ENCODE results near the gene PPM1D.
"Not testable (repeated sequence)": the region's sequence is repeated elsewhere in the genome, so short reads cannot be mapped to it uniquely, and the experiment has no call there.

PPM1D gene

GRCh38 chr17:60671482-60671881 is 71.5 kb downstream of the PPM1D start:
- DNase-seq (no peak), ATAC-seq (no peak)

- not testable (repeated sequence) for ATAC-seq
Observed at GRCh38 chr17:60674637-60675036, 74.6 kb downstream of the PPM1D start.

GRCh38 chr17:60675997-60676396 is 76.0 kb downstream of the PPM1D start:
- DNase-seq (no peak), ATAC-seq (no peak)

More at GRCh38 chr17:60674637-60675036, 74.6 kb downstream of the PPM1D start:
- DNase-seq, result not testable (repeated sequence)

GRCh38 chr17:60676758-60677307 is 76.8 kb downstream of the PPM1D start:
- ATAC-seq (no peak), DNase-seq (no peak)

- DNase-seq (peak; percentile 94), ATAC-seq (peak; percentile 99)
Observed at GRCh38 chr17:60677308-60678117, 77.5 kb downstream of the PPM1D start, which contains the start of gene BCAS3. Gene BCAS3, plus strand, starts transcription at chr17:60677851.

- DNase-seq (no peak), ATAC-seq (no peak)
Observed at GRCh38 chr17:60678118-60678444, 78.1 kb downstream of the PPM1D start.

GRCh38 chr17:60679287-60679686 is 79.3 kb downstream of the PPM1D start:
- no peak for DNase-seq
- ATAC-seq, result no peak

- ATAC-seq, result no peak
Observed at GRCh38 chr17:60680754-60681153, 80.8 kb downstream of the PPM1D start.

GRCh38 chr17:60685437-60685836 is 85.4 kb downstream of the PPM1D start:
- ATAC-seq (no peak), DNase-seq (no peak)

More at GRCh38 chr17:60680754-60681153, 80.8 kb downstream of the PPM1D start:
- DNase-seq, result no peak

GRCh38 chr17:60695960-60696359 is 96.0 kb downstream of the PPM1D start:
- ATAC-seq, result no peak
- no peak for DNase-seq

- DNase-seq (no peak), ATAC-seq (no peak)
Observed at GRCh38 chr17:60699090-60699489, 99.1 kb downstream of the PPM1D start.

- DNase-seq (no peak), ATAC-seq (no peak)
Observed at GRCh38 chr17:60704170-60704569, 104.2 kb downstream of the PPM1D start.

GRCh38 chr17:60712675-60713074 is 112.7 kb downstream of the PPM1D start:
- ATAC-seq, result no peak
- DNase-seq, result no peak

GRCh38 chr17:60713608-60714007 is 113.6 kb downstream of the PPM1D start:
- ATAC-seq, result no peak
- no peak for DNase-seq

Measured in stimulated activated naive CD8-positive, alpha-beta T cell treated with anti-CD3 and anti-CD28 coated beads, Interleukin-15, Interleukin-2, amounts not matched to agents 100 U/mL and 50 U/mL, for 24 hours (primary cell).